GM18909 (cell line): ENCODE measurements around the gene DELE1.
A peak's percentile ranks its signal among the peaks of the same experiment; 100 is the strongest.

Experiments
- ATAC-seq: cut with Tn5 transposase; IDR thresholded peaks from one replicate; pipeline ENCODE4 v1.9.1; 2021; ENCODE audit warnings: mild to moderate bottlenecking; ENCODE audit not compliant: unreplicated experiment, poor library complexity

DELE1 gene

GRCh38 chr5:141951332-141951781 lies 27.7 kb downstream of the DELE1 start:
- peak; percentile 89 for ATAC-seq

- ATAC-seq, result no peak
Measured at GRCh38 chr5:141952020-141952419, 28.3 kb downstream of the DELE1 start.

GRCh38 chr5:141954194-141954593 lies 30.5 kb downstream of the DELE1 start:
- ATAC-seq, result no peak

GRCh38 chr5:141957367-141957996 lies 33.8 kb downstream of the DELE1 start:
- no peak for ATAC-seq

GRCh38 chr5:141958113-141958512 lies 34.4 kb downstream of the DELE1 start, which contains the start of gene PCDH12:
Gene PCDH12 (minus strand): TSS chr5:141958202. CDS start chr5:141957851, 351 bp downstream.
- ATAC-seq, result no peak

- no peak for ATAC-seq
Measured at GRCh38 chr5:141958546-141959172, 35.0 kb downstream of the DELE1 start.

- ATAC-seq, result no peak
Measured at GRCh38 chr5:141960018-141960417, 36.3 kb downstream of the DELE1 start.

GRCh38 chr5:141960449-141961323 lies 37.0 kb downstream of the DELE1 start:
- peak; percentile 93 for ATAC-seq

- no peak for ATAC-seq
Measured at GRCh38 chr5:141961466-141961865, 37.8 kb downstream of the DELE1 start.

- ATAC-seq, result no peak
Measured at GRCh38 chr5:141963701-141964100, 40.0 kb downstream of the DELE1 start.

GRCh38 chr5:141965071-141965470 lies 41.4 kb downstream of the DELE1 start:
- ATAC-seq, result no peak

- ATAC-seq, result no peak
Measured at GRCh38 chr5:141966275-141966962, 42.7 kb downstream of the DELE1 start.

GRCh38 chr5:141966963-141967333 lies 43.3 kb downstream of the DELE1 start:
- no peak for ATAC-seq

- ATAC-seq, result peak; percentile 93
Measured at GRCh38 chr5:141968914-141969608, 45.4 kb downstream of the DELE1 start, which contains the start of gene RNF14. Gene RNF14 (plus strand): TSS chr5:141969105. CDS start chr5:141973589, 4,484 bp downstream.

- ATAC-seq, result peak; percentile 62
Measured at GRCh38 chr5:141969783-141970771, 46.4 kb downstream of the DELE1 start.

- no peak for ATAC-seq
Measured at GRCh38 chr5:141973871-141974595, 50.4 kb downstream of the DELE1 start.

GRCh38 chr5:141976176-141976575 lies 52.5 kb downstream of the DELE1 start:
- no peak for ATAC-seq

- no peak for ATAC-seq
Measured at GRCh38 chr5:141978389-141978788, 54.7 kb downstream of the DELE1 start.
